Caco-2 (cell line): ENCODE measurements around the gene SYVN1. TPM values are rescaled to one million over a fixed set of nuclear protein-coding genes. Genes with fewer than 3 reads are reported as not detected.

ENCODE experiments used
- BruUV-seq: library from RNA; stranded (reverse); fragments of 400-500 nt; replicated peaks from 2 replicates; lab custom pipeline; 2021; lab: Mats Ljungman, UMichigan
- CTCF ChIA-PET: fragments of 300-600 bp; sonication (Branson Sonifier 250); formaldehyde crosslinking; loops from one replicate; lab custom pipeline; 2022; ENCODE audit warnings: antibody characterized with exemption; lab: Charles Lee
- POLR2A ChIA-PET: fragments of 300-600 bp; sonication (Branson Sonifier 250); formaldehyde crosslinking; loops from one replicate; lab custom pipeline; 2022; ENCODE audit warnings: antibody characterized with exemption; lab: Charles Lee
- DNase-seq, 2 experiments: peaks; one replicate each; pipeline versions ENCODE4 v3.0.0 to v3.0.0-alpha.2; 2020 to 2022
- H3K27me3 ChIP-seq: replicated peaks from 2 replicates; pipeline ENCODE4 v1.6.0; 2011; ENCODE audit warnings: low read length; ENCODE audit not compliant: control insufficient read depth, insufficient read depth
- H3K36me3 ChIP-seq: 2 replicates; pipeline ENCODE4 v1.5.1; 2011; ENCODE audit warnings: low read length; ENCODE audit not compliant: control insufficient read depth, insufficient read depth
- H3K4me1 ChIP-seq: fragments of 250-450 bp; sonication (Bioruptor Pico); 2 replicates; pipeline ENCODE4 v1.5.1; 2020; ENCODE audit warnings: mild to moderate bottlenecking
- H3K4me3 ChIP-seq: 2 replicates; pipeline ENCODE4 v1.5.1; 2011; ENCODE audit warnings: low read depth, mild to moderate bottlenecking, control low read depth, low read length
- H3K9me3 ChIP-seq: fragments of 250-450 bp; sonication (Bioruptor Pico); 2 replicates; pipeline ENCODE4 v1.5.1; 2020; ENCODE audit warnings: mild to moderate bottlenecking, moderate library complexity
- H3K27ac Mint-ChIP-seq: one replicate; pipeline ENCODE4 v1.8.0; 2022; ENCODE audit warnings: mixed read lengths; ENCODE audit not compliant: unreplicated experiment
- H3K27me3 Mint-ChIP-seq: one replicate; pipeline ENCODE4 v1.8.0; 2022; ENCODE audit warnings: mixed read lengths; ENCODE audit not compliant: insufficient read depth, unreplicated experiment
- H3K36me3 Mint-ChIP-seq: one replicate; pipeline ENCODE4 v1.8.0; 2022; ENCODE audit warnings: mild to moderate bottlenecking, mixed read lengths; ENCODE audit not compliant: insufficient read depth, unreplicated experiment
- H3K4me1 Mint-ChIP-seq: one replicate; pipeline ENCODE4 v1.8.0; 2022; ENCODE audit warnings: low read depth, mixed read lengths; ENCODE audit not compliant: unreplicated experiment
- H3K4me3 Mint-ChIP-seq: one replicate; pipeline ENCODE4 v1.8.0; 2022; ENCODE audit warnings: mild to moderate bottlenecking, moderate library complexity, mixed read lengths; ENCODE audit not compliant: unreplicated experiment
- H3K9me3 Mint-ChIP-seq: one replicate; pipeline ENCODE4 v1.8.0; 2022; ENCODE audit warnings: mixed read lengths; ENCODE audit not compliant: unreplicated experiment
- CTCF ChIP-seq, 2 experiments: fragments of 200-600 bp in 1 of 2; IDR thresholded peaks; 1 replicate in 1 of 2; 2 replicates in 1 of 2; pipeline versions ENCODE4 v1.5.1 to v1.8.0; 2011 to 2022; ENCODE audit warnings: antibody characterized with exemption in 1 of 2, control low read depth in 1 of 2, inconsistent platforms in 1 of 2, low read depth in 1 of 2, low read length in 1 of 2, mild to moderate bottlenecking in 1 of 2, moderate library complexity in 1 of 2; ENCODE audit not compliant: insufficient read depth in 1 of 2, severe bottlenecking in 1 of 2, unreplicated experiment in 1 of 2
- intact Hi-C: fragments of 100-400 bp; cut with micrococcal nuclease; formaldehyde crosslinking; loops from one replicate; pipeline ENCODE4 v1.10.0; 2022; ENCODE audit not compliant: unreplicated experiment
- total RNA-seq: library from RNA; stranded (reverse); gene quantifications from 2 replicates; pipeline ENCODE4 v1.2.3, GENCODE V29; 2022

SYVN1 gene
- total RNA-seq, 1 experiment from 2014 or later = 50.9 TPM

- Mint-ChIP-seq H3K4me3 (peak overlapping the region; percentile 85), H3K27ac (peak overlapping the region; percentile 98), H3K36me3 (peaks cover 63% of the 10 kb centered on the region), H3K4me1 (peaks cover 24% of the 10 kb centered on the region), H3K27me3 (no peaks in the 10 kb centered on the region), H3K9me3 (no peaks in the 10 kb centered on the region)
- Histone ChIP-seq H3K36me3 (peaks cover 4% of the 10 kb centered on the region; the same call in 1 of the 2 replicates), H3K4me3 (peak overlapping the region; percentile 58), H3K4me1 (peaks cover 16% of the 10 kb centered on the region; the same call in 1 of the 2 replicates), H3K27me3 (no peaks in the 10 kb centered on the region), H3K9me3 (no peaks in the 10 kb centered on the region)
- BruUV-seq = no TSS peak
- POLR2A ChIA-PET = no interaction called here
- intact Hi-C loops = loop anchor here (5.0 kb wide), 1 partner anchor 56 kb away; the partner anchor contains the start of gene SNX15
- no peak for DNase-seq
- no peak for TF ChIP-seq CTCF (IDR thresholded peaks at IDR 0.05; ENCODE audit: insufficient read depth in 1 of 2, low read depth in 1 of 2, low read length in 1 of 2, severe bottlenecking in 1 of 2, unreplicated experiment in 1 of 2)
- CTCF ChIA-PET = interaction anchor here (0.9 kb wide), 1 partner anchor 69 kb away, joined by 3 read pairs; the partner anchor contains the start of gene ARL2
Observed at GRCh38 chr11:65083134-65083833, 51.0 kb downstream of the SYVN1 start.

GRCh38 chr11:65078786-65079342, 55.5 kb downstream of the SYVN1 start:
- Mint-ChIP-seq H3K27me3 (no peaks in the 10 kb centered on the region), H3K36me3 (peaks cover 80% of the 10 kb centered on the region), H3K4me1 (peaks cover 18% of the 10 kb centered on the region), H3K9me3 (no peaks in the 10 kb centered on the region), H3K27ac (no peak overlapping the region), H3K4me3 (no peak overlapping the region)
- intact Hi-C loops = loop anchor here (2.0 to 5.0 kb wide), 2 partner anchors 37 to 64 kb away; partner anchors contain the start of genes ARL2 and SAC3D1
- TF ChIP-seq CTCF (IDR thresholded peaks at IDR 0.05; ENCODE audit: insufficient read depth in 1 of 2, low read depth in 1 of 2, low read length in 1 of 2, severe bottlenecking in 1 of 2, unreplicated experiment in 1 of 2) = no peak
- H3K27me3 ChIP-seq = no peaks in the 10 kb centered on the region
- POLR2A ChIA-PET = interaction anchor here (0.6 kb wide), 1 partner anchor 440 kb away, joined by 5 read pairs; no protein-coding TSS in a partner anchor
- peaks cover 6% of the 10 kb centered on the region; the same call in 1 of the 2 replicates for H3K4me1 ChIP-seq
- CTCF ChIA-PET = interaction anchor here (0.5 kb wide), 1 partner anchor 196 kb away, joined by 5 read pairs; no protein-coding TSS in a partner anchor
- H3K4me3 ChIP-seq = no peak overlapping the region
- no peaks in the 10 kb centered on the region for H3K9me3 ChIP-seq
- no TSS peak for BruUV-seq
- H3K36me3 ChIP-seq = peaks cover 6% of the 10 kb centered on the region; the same call in 1 of the 2 replicates
- DNase-seq = no peak

- Histone ChIP-seq H3K27me3 (no peaks in the 10 kb centered on the region), H3K4me1 (peaks cover 6% of the 10 kb centered on the region; the same call in 1 of the 2 replicates), H3K4me3 (no peak overlapping the region), H3K9me3 (no peaks in the 10 kb centered on the region), H3K36me3 (peaks cover 6% of the 10 kb centered on the region; the same call in 1 of the 2 replicates)
- Mint-ChIP-seq H3K36me3 (peaks cover 72% of the 10 kb centered on the region), H3K4me3 (no peak overlapping the region), H3K9me3 (no peaks in the 10 kb centered on the region), H3K4me1 (peaks cover 18% of the 10 kb centered on the region), H3K27me3 (no peaks in the 10 kb centered on the region), H3K27ac (peak overlapping the region; percentile 32)
- peak; percentile 63 to 76 for DNase-seq
- no TSS peak for BruUV-seq
- CTCF ChIA-PET = interaction anchor here (0.5 kb wide), 1 partner anchor 197 kb away, joined by 5 read pairs; no protein-coding TSS in a partner anchor
- TF ChIP-seq CTCF (IDR thresholded peaks at IDR 0.05; ENCODE audit: insufficient read depth in 1 of 2, low read depth in 1 of 2, low read length in 1 of 2, severe bottlenecking in 1 of 2, unreplicated experiment in 1 of 2) = peak; percentile 61 to 79
- intact Hi-C loops = loop anchor here (2.0 to 5.0 kb wide), 2 partner anchors 36 to 63 kb away; partner anchors contain the start of genes ARL2 and SAC3D1
- POLR2A ChIA-PET = interaction anchor here (0.6 kb wide), 1 partner anchor 440 kb away, joined by 5 read pairs; no protein-coding TSS in a partner anchor
Observed at GRCh38 chr11:65078151-65078550, 56.2 kb downstream of the SYVN1 start.
